H1 (cell line): ENCODE data around the gene SAMD4A. TPM values are rescaled to one million over a fixed set of nuclear protein-coding genes. Genes with fewer than 3 reads are reported as not detected.

Experiments used
- CREB1 ChIP-seq: IDR thresholded peaks from 2 replicates; pipeline ENCODE4 v1.6.1; 2012; ENCODE audit warnings: inconsistent platforms
- EP300 ChIP-seq, 2 experiments: IDR thresholded peaks; 1 replicate in 1 of 2; 2 replicates in 1 of 2; pipeline ENCODE4 v1.6.1; 2011 to 2012; ENCODE audit warnings: low read depth in 2 of 2, low read length in 2 of 2, mild to moderate bottlenecking in 2 of 2, borderline replicate concordance in 1 of 2, inconsistent platforms in 1 of 2, moderate library complexity in 1 of 2
- HDAC2 ChIP-seq, 2 experiments: fragments of 300-600 bp in 1 of 2; sonication (generic) in 1 of 2; IDR thresholded peaks; 2 replicates each; pipeline ENCODE4 v1.6.1; 2011 to 2012; ENCODE audit warnings: low read depth in 2 of 2, low read length in 2 of 2, mild to moderate bottlenecking in 2 of 2, moderate library complexity in 2 of 2, borderline replicate concordance in 1 of 2, inconsistent platforms in 1 of 2
- POLR2A ChIP-seq, 2 experiments: IDR thresholded peaks; 1 replicate in 1 of 2; 2 replicates in 1 of 2; pipeline ENCODE4 v1.6.1; 2011; ENCODE audit warnings: low read depth in 2 of 2, low read length in 2 of 2, mild to moderate bottlenecking in 2 of 2; ENCODE audit errors: control extremely low read depth in 1 of 2
- polyA plus RNA-seq, 7 experiments: library from polyadenylated mRNA; depleted of rRNA in 3 of 7; stranded (reverse) in 5 of 7; unstranded in 2 of 7; fragments of >200 nt in 5 of 7; fragments of 200-250 nt in 2 of 7; gene quantifications; 1 replicate in 5 of 7; 2 replicates in 1 of 7; 4 replicates in 1 of 7; pipeline versions ENCODE4 v1.2.1 to v1.2.3, GENCODE V29; 2011 to 2013; ENCODE audit warnings: missing spikeins in 2 of 7, mixed read lengths in 2 of 7
- total RNA-seq: library from RNA; stranded (reverse); fragmentation: NEBNext Ultra II Directional; extraction: Animal tissue kit (Norgen Biotek cat#: 25700); gene quantifications from 2 replicates; pipeline ENCODE4 v1.2.1, GENCODE V29; 2021

SAMD4A gene
- total and polyA plus RNA-seq, 2 of the 8 experiments (the other 6 are each of a cell fraction or from before 2014, with no cell fraction given): 2.4 to 12.3 TPM

- TF ChIP-seq HDAC2 (IDR thresholded peaks at IDR 0.05; ENCODE audit: borderline replicate concordance in 1 of 2, low read depth in 2 of 2, low read length in 2 of 2) (no peak), CREB1 (no peak), EP300 (IDR thresholded peaks at IDR 0.05; ENCODE audit: borderline replicate concordance in 1 of 2, low read depth in 2 of 2, low read length in 2 of 2) (no peak), POLR2A (IDR thresholded peaks at IDR 0.05; ENCODE audit: control extremely low read depth in 1 of 2, low read depth in 2 of 2, low read length in 2 of 2) (no peak)
These were observed 18.3 kb downstream of the SAMD4A start (continued) for GRCh38 chr14:54585214-54585613.
